ENCODE data around the gene GPR150. TPM values are rescaled to one million over a fixed set of nuclear protein-coding genes. Genes with fewer than 3 reads are reported as not detected.

The GPR150 gene
- total RNA-seq, 4 donors from 2014 or later: 0.29 to 0.59 (median 0.29) TPM; not detected in 1

GRCh38 chr5:95669985-95670384, 50.1 kb downstream of the GPR150 start:
- intact Hi-C loops (cut with DNase I; ENCODE audit: low total_unique reads) (loop anchor here (1.0 to 5.0 kb wide), 3 partner anchors 42 to 102 kb away; no protein-coding TSS in a partner anchor), in situ Hi-C loops (cut with MboI; ENCODE audit: low sequenced_read_pairs in 4 of 4) (loop anchor here (5.0 to 25.0 kb wide), 6 partner anchors 55 to 667 kb away; no protein-coding TSS in a partner anchor)
- Histone ChIP-seq H3K4me3 (no peak overlapping the region), H3K4me1 (peaks cover 12 to 14% of the 10 kb centered on the region in 2 donors), H3K9me3 (no peaks in the 10 kb centered on the region), H3K36me3 (no peaks in the 10 kb centered on the region), H3K27me3 (no peaks in the 10 kb centered on the region), H3K27ac (peak overlapping the region; percentile 68 to 86 (median 82))
- TF ChIP-seq POLR2A (IDR thresholded peaks at IDR 0.05): no peak
- no peak for TF ChIP-seq CTCF (IDR thresholded peaks at IDR 0.05 in 4 of 5, conservative IDR thresholded peaks at IDR 0.05 in 1 of 5)
- no peak for ATAC-seq
- no peak for DNase-seq

GRCh38 chr5:95670568-95670967, 50.7 kb downstream of the GPR150 start:
- H3K9me3 ChIP-seq: no peaks in the 10 kb centered on the region
- in situ Hi-C loops (cut with MboI; ENCODE audit: low sequenced_read_pairs in 4 of 4): loop anchor here in 2 of 4 donors (10.0 to 25.0 kb wide), 2 partner anchors 54 to 667 kb away; no protein-coding TSS in a partner anchor
- ATAC-seq (no peak), DNase-seq (no peak)
- intact Hi-C loops (cut with DNase I; ENCODE audit: low total_unique reads): no loop called here
- H3K4me1 ChIP-seq: peaks cover 12 to 14% of the 10 kb centered on the region in 2 donors
- TF ChIP-seq POLR2A (IDR thresholded peaks at IDR 0.05) (no peak), CTCF (IDR thresholded peaks at IDR 0.05 in 4 of 5, conservative IDR thresholded peaks at IDR 0.05 in 1 of 5) (no peak)
- no peaks in the 10 kb centered on the region for H3K36me3 ChIP-seq
- H3K27ac ChIP-seq: peak overlapping the region; percentile 68 to 86 (median 82)
- no peak overlapping the region for H3K4me3 ChIP-seq
- no peaks in the 10 kb centered on the region for H3K27me3 ChIP-seq

Other genes starting within 250 kb of the GPR150 start
- gene FAM81B, start 228.7 kb upstream of the GPR150 start, total RNA-seq: not detected
- gene SKIC3, start 65.1 kb upstream of the GPR150 start, total RNA-seq: 10 to 100 TPM; 40.6 to 54.4 (median 43.4) TPM
- 1 to 10 TPM; 2.3 to 4.3 (median 2.8) TPM for gene ARSK, start 65.0 kb upstream of the GPR150 start, total RNA-seq
- gene RFESD, start 26.7 kb downstream of the GPR150 start, total RNA-seq: 1 to 10 TPM in 3 of 4 donors, under 1 TPM in 1; 0.89 to 2.9 (median 1.6) TPM
- gene SPATA9, start 62.9 kb downstream of the GPR150 start, total RNA-seq: under 1 TPM in 1 of 4 donors, not detected in 3; 0.76 TPM
- 100 to 1,000 TPM in 1 of 4 donors, 10 to 100 TPM in 3; 40.1 to 134 (median 86.9) TPM for gene RHOBTB3, start 111.2 kb downstream of the GPR150 start, total RNA-seq
- 1,000 to 10,000 TPM; 1,042 to 2,721 (median 1,859) TPM for gene GLRX, start 202.6 kb downstream of the GPR150 start, total RNA-seq

Measured in gastrocnemius medialis (tissue), 4 donors.